ENCODE results near the gene ECE1.

The ECE1 gene

GRCh38 chr1:21266119-21266774 lies 24.0 kb downstream of the ECE1 start:
- peaks cover 37% of the 10 kb centered on the region for H3K36me3 Mint-ChIP-seq (ENCODE audit: low read depth)
- H3K4me3 Mint-ChIP-seq, result no peak overlapping the region
- H3K27me3 Mint-ChIP-seq (ENCODE audit: low read depth), result no peaks in the 10 kb centered on the region
- no peak overlapping the region for H3K27ac Mint-ChIP-seq
- H3K9me3 Mint-ChIP-seq, result no peaks in the 10 kb centered on the region
- H3K4me1 Mint-ChIP-seq (ENCODE audit: low read depth), result peaks cover 19% of the 10 kb centered on the region

GRCh38 chr1:21265644-21266043 lies 24.6 kb downstream of the ECE1 start:
- H3K4me3 Mint-ChIP-seq, result no peak overlapping the region
- H3K27me3 Mint-ChIP-seq (ENCODE audit: low read depth), result no peaks in the 10 kb centered on the region
- peaks cover 20% of the 10 kb centered on the region for H3K4me1 Mint-ChIP-seq (ENCODE audit: low read depth)
- no peak overlapping the region for H3K27ac Mint-ChIP-seq
- peaks cover 40% of the 10 kb centered on the region for H3K36me3 Mint-ChIP-seq (ENCODE audit: low read depth)
- no peaks in the 10 kb centered on the region for H3K9me3 Mint-ChIP-seq

GRCh38 chr1:21264898-21265297 lies 25.4 kb downstream of the ECE1 start:
- Mint-ChIP-seq H3K36me3 (ENCODE audit: low read depth) (peaks cover 32% of the 10 kb centered on the region), H3K27ac (no peak overlapping the region)

GRCh38 chr1:21263653-21264225 lies 26.5 kb downstream of the ECE1 start:
- Mint-ChIP-seq H3K27me3 (ENCODE audit: low read depth) (no peaks in the 10 kb centered on the region), H3K36me3 (ENCODE audit: low read depth) (peaks cover 32% of the 10 kb centered on the region), H3K4me1 (ENCODE audit: low read depth) (peaks cover 22% of the 10 kb centered on the region), H3K9me3 (no peaks in the 10 kb centered on the region), H3K4me3 (no peak overlapping the region), H3K27ac (no peak overlapping the region)

More at GRCh38 chr1:21264898-21265297, 25.4 kb downstream of the ECE1 start:
- Mint-ChIP-seq H3K4me3 (no peak overlapping the region), H3K9me3 (no peaks in the 10 kb centered on the region), H3K27me3 (ENCODE audit: low read depth) (no peaks in the 10 kb centered on the region), H3K4me1 (ENCODE audit: low read depth) (peaks cover 18% of the 10 kb centered on the region)

GRCh38 chr1:21263052-21263429 lies 27.2 kb downstream of the ECE1 start:
- Mint-ChIP-seq H3K4me3 (no peak overlapping the region), H3K27ac (no peak overlapping the region), H3K36me3 (ENCODE audit: low read depth) (peaks cover 30% of the 10 kb centered on the region), H3K4me1 (ENCODE audit: low read depth) (peaks cover 28% of the 10 kb centered on the region), H3K9me3 (no peaks in the 10 kb centered on the region), H3K27me3 (ENCODE audit: low read depth) (no peaks in the 10 kb centered on the region)

- Mint-ChIP-seq H3K4me3 (no peak overlapping the region), H3K27ac (peak overlapping the region; percentile 78), H3K27me3 (ENCODE audit: low read depth) (no peaks in the 10 kb centered on the region), H3K36me3 (ENCODE audit: low read depth) (peaks cover 28% of the 10 kb centered on the region), H3K9me3 (no peaks in the 10 kb centered on the region), H3K4me1 (ENCODE audit: low read depth) (peaks cover 31% of the 10 kb centered on the region)
These were observed 27.8 kb downstream of the ECE1 start for GRCh38 chr1:21262293-21263051.

GRCh38 chr1:21261551-21262292 lies 28.5 kb downstream of the ECE1 start:
- H3K4me1 Mint-ChIP-seq (ENCODE audit: low read depth), result peaks cover 31% of the 10 kb centered on the region
- no peaks in the 10 kb centered on the region for H3K27me3 Mint-ChIP-seq (ENCODE audit: low read depth)
- H3K9me3 Mint-ChIP-seq, result no peaks in the 10 kb centered on the region
- H3K4me3 Mint-ChIP-seq, result no peak overlapping the region
- H3K36me3 Mint-ChIP-seq (ENCODE audit: low read depth), result peaks cover 31% of the 10 kb centered on the region
- H3K27ac Mint-ChIP-seq, result peak overlapping the region; percentile 78

- no peaks in the 10 kb centered on the region for H3K9me3 Mint-ChIP-seq
- H3K36me3 Mint-ChIP-seq (ENCODE audit: low read depth), result peaks cover 36% of the 10 kb centered on the region
- H3K4me3 Mint-ChIP-seq, result no peak overlapping the region
- peaks cover 31% of the 10 kb centered on the region for H3K4me1 Mint-ChIP-seq (ENCODE audit: low read depth)
- no peak overlapping the region for H3K27ac Mint-ChIP-seq
- H3K27me3 Mint-ChIP-seq (ENCODE audit: low read depth), result no peaks in the 10 kb centered on the region
These were observed 29.7 kb downstream of the ECE1 start for GRCh38 chr1:21260405-21261125.

- peaks cover 33% of the 10 kb centered on the region for H3K4me1 Mint-ChIP-seq (ENCODE audit: low read depth)
- no peak overlapping the region for H3K4me3 Mint-ChIP-seq
- H3K36me3 Mint-ChIP-seq (ENCODE audit: low read depth), result peaks cover 40% of the 10 kb centered on the region
- no peak overlapping the region for H3K27ac Mint-ChIP-seq
- no peaks in the 10 kb centered on the region for H3K27me3 Mint-ChIP-seq (ENCODE audit: low read depth)
- no peaks in the 10 kb centered on the region for H3K9me3 Mint-ChIP-seq
These were observed 30.8 kb downstream of the ECE1 start for GRCh38 chr1:21259316-21260076.

- Mint-ChIP-seq H3K27me3 (ENCODE audit: low read depth) (no peaks in the 10 kb centered on the region), H3K9me3 (no peaks in the 10 kb centered on the region), H3K36me3 (ENCODE audit: low read depth) (peaks cover 40% of the 10 kb centered on the region), H3K4me3 (peak overlapping the region; percentile 7), H3K27ac (peak overlapping the region; percentile 75), H3K4me1 (ENCODE audit: low read depth) (peaks cover 33% of the 10 kb centered on the region)
These were observed 31.7 kb downstream of the ECE1 start for GRCh38 chr1:21258331-21259134.

- Mint-ChIP-seq H3K36me3 (ENCODE audit: low read depth) (peaks cover 40% of the 10 kb centered on the region), H3K4me1 (ENCODE audit: low read depth) (peaks cover 30% of the 10 kb centered on the region), H3K27ac (peak overlapping the region; percentile 75), H3K9me3 (no peaks in the 10 kb centered on the region), H3K4me3 (peak overlapping the region; percentile 7), H3K27me3 (ENCODE audit: low read depth) (no peaks in the 10 kb centered on the region)
These were observed 32.7 kb downstream of the ECE1 start for GRCh38 chr1:21257431-21258135.

GRCh38 chr1:21256776-21257175 lies 33.5 kb downstream of the ECE1 start:
- Mint-ChIP-seq H3K4me3 (no peak overlapping the region), H3K9me3 (no peaks in the 10 kb centered on the region), H3K4me1 (ENCODE audit: low read depth) (peaks cover 28% of the 10 kb centered on the region), H3K27ac (peak overlapping the region; percentile 26), H3K27me3 (ENCODE audit: low read depth) (no peaks in the 10 kb centered on the region), H3K36me3 (ENCODE audit: low read depth) (peaks cover 41% of the 10 kb centered on the region)

Data from T-helper 1 cell treated with Interleukin-12 subunit alpha and Interleukin-12 subunit beta and Interleukin-4 antibody, amounts not matched to agents 30 μg/mL and 1 μg/mL, for 36 hours (primary cell).